ENCODE measurements around the gene PPIP5K1. TPM values are rescaled to one million over a fixed set of nuclear protein-coding genes. Genes with fewer than 3 reads are reported as not detected.

The PPIP5K1 gene
- total and polyA plus RNA-seq, 9 of the 15 experiments (the other 6 are each of a cell fraction or from before 2014, with no cell fraction given) = 2.5 to 74.6 (median 35.1) TPM

GRCh38 chr15:43511012-43511885 lies 78.8 kb downstream of the PPIP5K1 start (continued):
- TF ChIP-seq ZNF699 (CRISPR knock-in tag; IDR thresholded peaks at IDR 0.05; ENCODE audit: insufficient replicate concordance) (no peak), FOXJ2 (tag; IDR thresholded peaks at IDR 0.05) (no peak), SUPT5H (IDR thresholded peaks at IDR 0.05) (no peak), ZNF75A (CRISPR knock-in tag; IDR thresholded peaks at IDR 0.05) (no peak), SP1 (CRISPR knock-in tag; IDR thresholded peaks at IDR 0.05) (no peak), PTBP1 (IDR thresholded peaks at IDR 0.05; ENCODE audit: low read depth, low read length) (no peak), SOX6 (IDR thresholded peaks at IDR 0.05) (no peak), POLR3A (IDR thresholded peaks at IDR 0.05; ENCODE audit: borderline replicate concordance, extremely low read depth, insufficient read depth, insufficient read length) (no peak), HMG20A (CRISPR knock-in tag; conservative IDR thresholded peaks at IDR 0.05) (no peak), THRAP3 (IDR thresholded peaks at IDR 0.05; ENCODE audit: borderline replicate concordance) (no peak), NFATC3 (IDR thresholded peaks at IDR 0.05) (no peak), GMEB1 (CRISPR knock-in tag; IDR thresholded peaks at IDR 0.05) (no peak), ZC3H11A (IDR thresholded peaks at IDR 0.05; ENCODE audit: low read depth, low read length) (no peak), HMBOX1 (IDR thresholded peaks at IDR 0.05) (no peak), PTTG1 (tag; IDR thresholded peaks at IDR 0.05; ENCODE audit: low read depth) (no peak), ZNF589 (CRISPR knock-in tag; IDR thresholded peaks at IDR 0.05; ENCODE audit: low read depth) (no peak), CBX8 (IDR thresholded peaks at IDR 0.05; ENCODE audit: borderline replicate concordance, extremely low read depth, low read depth, low read length, poor library complexity, severe bottlenecking) (no peak), KLF10 (CRISPR knock-in tag; IDR thresholded peaks at IDR 0.05) (no peak), TGIF2 (CRISPR knock-in tag; IDR thresholded peaks at IDR 0.05) (no peak), RREB1 (CRISPR knock-in tag; IDR thresholded peaks at IDR 0.05) (peak; percentile 74), U2AF2 (optimal IDR thresholded peaks at IDR 0.05; ENCODE audit: low read depth, low read length) (no peak)

Measured in K562 (cell line).